ENCODE measurements around the gene E2F4.

- TF ChIP-seq EZH2 (IDR thresholded peaks at IDR 0.05; ENCODE audit: low read length, missing control alignments): no peak
- no peak for TF ChIP-seq CTCF (conservative IDR thresholded peaks at IDR 0.05 in 1 of 2, IDR thresholded peaks at IDR 0.05 in 1 of 2; ENCODE audit: low read depth in 1 of 2, low read length in 2 of 2)
Observed at GRCh38 chr16:67212766-67213165, 20.8 kb downstream of the E2F4 start.
